C1 segment of cervical spinal cord (tissue), 14 donors: ENCODE results near the gene PCDHB16.
"Not testable (repeated sequence)": the region's sequence is repeated elsewhere in the genome, so short reads cannot be mapped to it uniquely, and the experiment has no call there.

Experiments
- DNase-seq, 14 donors: peaks; one replicate each; lab custom pipeline; 2025; lab: John Stamatoyannopoulos, UW

The PCDHB16 gene

DNA sequence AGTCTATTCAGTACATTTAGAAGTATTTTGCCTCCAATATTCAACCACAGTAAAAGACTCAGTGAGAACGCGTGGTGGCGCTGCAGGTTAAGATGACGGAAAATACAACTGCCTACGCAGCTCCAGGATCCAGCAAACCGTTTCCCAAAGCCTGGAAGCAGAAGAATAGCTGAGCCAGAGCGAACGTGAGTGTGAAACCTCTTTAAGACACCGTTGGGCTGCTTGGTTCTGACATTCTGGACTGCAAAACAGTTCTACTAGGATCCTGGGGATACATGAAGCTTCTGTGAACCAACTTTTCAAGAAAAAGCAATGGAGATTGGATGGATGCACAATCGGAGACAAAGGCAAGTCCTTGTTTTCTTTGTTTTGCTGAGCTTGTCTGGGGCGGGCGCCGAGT, at the start of gene PCDHB16:
TSS of gene PCDHB16 (plus strand) at position 140 of the 400 bp plus-strand sequence. CDS start at position 313, 173 bp downstream.
- peak in 4 of 14 donors; percentile 3 to 26 (median 14) for DNase-seq

DNA sequence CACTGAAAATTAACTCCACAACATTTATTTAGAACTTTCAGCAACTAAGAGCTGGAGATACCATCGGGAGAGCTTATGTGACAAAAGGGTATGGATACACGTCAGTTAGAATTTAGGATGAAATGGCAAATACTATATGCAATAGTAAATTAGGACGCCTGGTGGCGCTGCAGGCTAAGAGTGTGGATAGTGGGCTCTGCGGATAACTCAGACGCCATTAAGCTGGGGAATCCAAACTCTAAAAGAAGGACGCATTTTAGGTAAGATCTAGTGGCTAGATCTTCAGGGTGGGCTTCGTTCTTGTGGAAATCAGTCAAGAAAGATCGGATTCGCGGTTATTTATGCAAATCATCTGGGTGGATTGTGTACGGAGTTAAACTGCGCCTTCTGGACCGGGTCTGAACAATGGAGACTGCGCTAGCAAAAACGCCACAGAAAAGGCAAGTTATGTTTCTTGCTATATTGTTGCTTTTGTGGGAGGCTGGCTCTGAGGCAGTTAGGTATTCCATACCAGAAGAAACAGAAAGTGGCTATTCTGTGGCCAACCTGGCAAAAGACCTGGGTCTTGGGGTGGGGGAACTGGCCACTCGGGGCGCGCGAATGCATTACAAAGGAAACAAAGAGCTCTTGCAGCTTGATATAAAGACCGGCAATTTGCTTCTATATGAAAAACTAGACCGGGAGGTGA, 47.0 kb upstream of the PCDHB16 start, which contains the start of gene PCDHB5:
TSS of gene PCDHB5 (plus strand) at position 177 of the 688 bp plus-strand sequence. CDS start at position 406, 229 bp downstream.
- peak in 3 of 14 donors; percentile 6 to 15 (median 13) for DNase-seq

DNA sequence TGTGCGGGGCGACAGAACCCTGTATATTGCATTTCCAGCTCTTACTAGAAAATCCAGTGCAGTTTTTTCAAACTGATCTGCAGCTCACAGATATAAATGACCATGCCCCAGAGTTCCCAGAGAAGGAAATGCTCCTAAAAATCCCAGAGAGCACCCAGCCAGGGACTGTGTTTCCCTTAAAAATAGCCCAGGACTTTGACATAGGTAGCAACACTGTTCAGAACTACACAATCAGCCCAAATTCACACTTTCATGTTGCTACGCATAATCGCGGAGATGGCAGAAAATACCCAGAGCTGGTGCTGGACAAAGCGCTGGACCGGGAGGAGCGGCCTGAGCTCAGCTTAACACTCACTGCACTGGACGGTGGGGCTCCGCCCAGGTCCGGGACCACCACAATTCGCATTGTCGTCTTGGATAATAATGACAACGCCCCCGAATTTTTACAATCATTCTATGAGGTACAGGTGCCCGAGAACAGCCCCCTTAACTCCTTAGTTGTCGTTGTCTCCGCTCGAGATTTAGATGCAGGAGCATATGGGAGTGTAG, 46.4 kb upstream of the PCDHB16 start:
- DNase-seq: peak in 1 of 14 donors; percentile 6

DNA sequence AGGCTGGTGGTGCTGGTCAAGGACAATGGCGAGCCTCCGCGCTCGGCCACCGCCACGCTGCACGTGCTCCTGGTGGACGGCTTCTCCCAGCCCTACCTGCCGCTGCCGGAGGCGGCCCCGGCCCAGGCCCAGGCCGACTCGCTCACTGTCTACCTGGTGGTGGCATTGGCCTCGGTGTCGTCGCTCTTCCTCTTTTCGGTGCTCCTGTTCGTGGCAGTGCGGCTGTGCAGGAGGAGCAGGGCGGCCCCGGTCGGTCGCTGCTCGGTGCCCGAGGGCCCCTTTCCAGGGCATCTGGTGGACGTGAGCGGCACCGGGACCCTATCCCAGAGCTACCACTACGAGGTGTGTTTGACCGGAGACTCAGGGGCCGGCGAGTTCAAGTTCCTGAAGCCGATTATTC, 44.8 kb upstream of the PCDHB16 start:
- not testable (repeated sequence) for DNase-seq

DNA sequence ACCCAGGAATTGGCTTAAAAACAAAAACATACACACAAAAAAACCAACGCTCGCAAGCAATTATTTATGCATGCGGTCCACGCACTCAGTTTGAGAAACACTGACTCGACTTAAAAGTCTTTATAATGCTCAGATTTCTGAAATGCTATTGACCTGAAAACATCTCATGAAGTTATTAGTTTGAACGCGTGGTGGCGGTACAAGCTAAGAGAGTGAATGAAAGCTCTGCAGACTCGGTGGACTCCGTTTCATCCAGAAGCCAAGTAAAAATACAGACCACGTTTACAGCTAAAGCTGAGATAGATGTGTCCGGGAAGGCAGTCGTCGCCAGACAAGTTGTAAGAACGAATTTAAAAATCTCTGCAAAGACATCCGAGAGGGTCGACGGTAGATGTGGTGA, 32.4 kb upstream of the PCDHB16 start, which contains the start of gene PCDHB6:
TSS of gene PCDHB6 (plus strand) at position 246 of the 400 bp plus-strand sequence. CDS start 201 bp downstream, outside the sequence.
- DNase-seq: peak in 1 of 14 donors; percentile 1

DNA sequence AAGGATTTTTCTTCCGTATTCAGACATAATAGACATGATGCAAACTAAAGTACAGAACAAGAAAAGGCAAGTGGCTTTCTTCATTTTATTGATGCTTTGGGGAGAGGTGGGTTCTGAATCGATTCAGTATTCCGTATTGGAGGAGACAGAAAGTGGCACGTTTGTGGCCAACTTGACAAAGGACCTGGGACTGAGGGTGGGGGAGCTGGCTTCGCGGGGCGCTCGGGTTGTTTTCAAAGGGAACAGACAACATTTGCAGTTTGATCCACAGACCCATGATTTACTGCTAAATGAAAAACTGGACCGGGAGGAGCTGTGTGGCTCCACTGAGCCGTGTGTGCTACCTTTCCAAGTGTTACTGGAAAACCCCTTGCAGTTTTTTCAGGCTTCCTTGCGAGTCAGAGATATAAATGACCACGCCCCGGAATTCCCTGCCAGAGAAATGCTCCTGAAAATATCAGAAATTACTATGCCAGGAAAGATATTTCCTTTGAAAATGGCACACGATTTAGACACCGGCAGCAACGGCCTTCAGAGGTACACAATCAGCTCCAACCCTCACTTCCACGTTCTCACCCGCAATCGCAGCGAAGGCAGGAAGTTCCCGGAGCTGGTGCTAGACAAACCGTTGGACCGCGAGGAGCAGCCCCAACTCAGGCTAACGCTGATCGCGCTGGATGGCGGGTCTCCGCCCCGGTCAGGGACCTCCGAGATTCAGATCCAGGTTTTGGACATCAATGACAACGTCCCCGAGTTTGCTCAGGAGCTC, 31.8 kb upstream of the PCDHB16 start:
- no peak for DNase-seq

DNA sequence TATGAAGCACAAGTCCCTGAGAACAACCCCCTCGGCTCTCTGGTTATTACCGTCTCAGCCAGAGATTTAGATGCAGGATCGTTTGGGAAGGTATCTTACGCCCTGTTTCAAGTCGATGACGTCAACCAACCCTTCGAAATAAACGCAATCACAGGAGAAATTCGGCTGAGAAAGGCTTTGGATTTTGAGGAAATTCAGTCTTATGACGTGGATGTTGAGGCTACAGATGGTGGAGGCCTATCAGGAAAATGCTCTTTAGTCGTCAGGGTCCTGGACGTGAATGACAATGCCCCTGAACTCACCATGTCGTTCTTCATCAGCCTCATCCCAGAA, 31.2 kb upstream of the PCDHB16 start:
- DNase-seq: no peak

DNA sequence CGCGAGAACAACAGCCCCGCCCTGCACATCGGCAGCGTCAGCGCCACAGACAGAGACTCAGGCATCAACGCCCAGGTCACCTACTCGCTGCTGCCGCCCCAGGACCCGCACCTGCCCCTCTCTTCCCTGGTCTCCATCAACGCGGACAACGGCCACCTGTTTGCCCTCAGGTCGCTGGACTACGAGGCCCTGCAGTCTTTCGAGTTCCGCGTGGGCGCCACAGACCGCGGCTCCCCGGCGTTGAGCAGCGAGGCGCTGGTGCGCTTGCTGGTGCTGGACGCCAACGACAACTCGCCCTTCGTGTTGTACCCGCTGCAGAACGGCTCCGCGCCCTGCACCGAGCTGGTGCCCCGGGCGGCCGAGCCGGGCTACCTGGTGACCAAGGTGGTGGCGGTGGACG, 30.6 kb upstream of the PCDHB16 start:
- DNase-seq: not testable (repeated sequence)

DNA sequence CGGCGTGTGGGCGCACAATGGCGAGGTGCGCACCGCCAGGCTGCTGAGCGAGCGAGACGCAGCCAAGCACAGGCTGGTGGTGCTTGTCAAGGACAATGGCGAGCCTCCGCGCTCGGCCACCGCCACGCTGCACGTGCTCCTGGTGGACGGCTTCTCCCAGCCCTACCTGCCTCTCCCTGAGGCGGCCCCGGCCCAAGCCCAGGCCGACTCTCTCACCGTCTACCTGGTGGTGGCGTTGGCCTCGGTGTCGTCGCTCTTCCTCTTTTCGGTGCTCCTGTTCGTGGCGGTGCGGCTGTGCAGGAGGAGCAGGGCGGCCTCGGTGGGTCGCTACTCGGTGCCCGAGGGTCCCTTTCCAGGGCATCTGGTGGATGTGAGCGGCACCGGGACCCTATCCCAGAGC, 30.1 kb upstream of the PCDHB16 start:
- DNase-seq: not testable (repeated sequence)

DNA sequence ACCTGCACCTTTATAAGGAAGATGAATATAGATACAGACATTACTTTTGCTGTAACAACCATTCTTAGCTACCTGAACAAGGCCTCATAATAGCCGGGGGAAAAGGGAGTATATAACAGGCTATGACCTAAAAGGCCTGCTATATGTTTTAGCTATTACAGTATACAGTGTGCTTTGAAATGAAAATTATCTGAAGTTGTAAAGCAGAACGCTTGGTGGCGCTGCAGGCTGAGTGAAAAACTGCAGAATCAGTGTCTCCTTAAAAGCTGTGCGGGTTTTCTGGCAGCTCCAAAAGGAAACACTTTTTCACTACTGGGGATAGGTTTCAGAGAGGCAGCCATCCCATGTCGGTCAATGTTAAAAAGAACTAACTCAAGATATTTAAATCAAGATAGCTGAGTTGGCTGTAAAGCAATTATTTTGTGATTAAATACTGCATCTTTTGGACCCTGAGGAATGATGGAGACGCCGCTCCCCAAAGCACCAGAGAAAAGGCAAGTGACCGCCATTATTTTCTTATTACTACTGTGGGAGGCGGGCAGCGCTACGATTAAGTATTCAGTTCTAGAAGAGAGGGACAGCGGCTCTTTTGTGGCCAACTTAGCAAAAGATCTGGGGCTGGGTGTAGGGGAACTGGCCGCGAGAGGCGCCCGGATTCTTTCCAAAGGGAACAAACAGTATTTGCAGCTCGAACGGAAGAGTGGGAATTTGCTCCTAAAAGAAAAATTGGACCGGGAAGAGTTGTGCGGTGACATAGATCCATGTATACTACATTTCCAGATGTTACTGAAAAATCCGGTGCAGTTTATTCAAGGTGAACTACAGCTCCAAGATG, 26.4 kb upstream of the PCDHB16 start:
- DNase-seq: no peak

DNA sequence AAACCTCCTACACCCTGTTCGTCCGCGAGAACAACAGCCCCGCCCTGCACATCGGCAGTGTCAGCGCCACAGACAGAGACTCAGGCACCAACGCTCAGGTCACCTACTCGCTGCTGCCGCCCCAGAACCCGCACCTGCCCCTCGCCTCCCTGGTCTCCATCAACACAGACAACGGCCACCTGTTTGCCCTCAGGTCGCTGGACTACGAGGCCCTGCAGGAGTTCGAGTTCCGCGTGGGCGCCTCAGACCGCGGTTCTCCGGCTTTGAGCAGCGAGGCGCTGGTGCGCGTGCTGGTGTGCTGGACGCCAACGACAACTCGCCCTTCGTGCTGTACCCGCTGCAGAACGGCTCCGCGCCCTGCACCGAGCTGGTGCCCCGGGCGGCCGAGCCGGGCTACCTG, 24.8 kb upstream of the PCDHB16 start:
- not testable (repeated sequence) for DNase-seq

DNA sequence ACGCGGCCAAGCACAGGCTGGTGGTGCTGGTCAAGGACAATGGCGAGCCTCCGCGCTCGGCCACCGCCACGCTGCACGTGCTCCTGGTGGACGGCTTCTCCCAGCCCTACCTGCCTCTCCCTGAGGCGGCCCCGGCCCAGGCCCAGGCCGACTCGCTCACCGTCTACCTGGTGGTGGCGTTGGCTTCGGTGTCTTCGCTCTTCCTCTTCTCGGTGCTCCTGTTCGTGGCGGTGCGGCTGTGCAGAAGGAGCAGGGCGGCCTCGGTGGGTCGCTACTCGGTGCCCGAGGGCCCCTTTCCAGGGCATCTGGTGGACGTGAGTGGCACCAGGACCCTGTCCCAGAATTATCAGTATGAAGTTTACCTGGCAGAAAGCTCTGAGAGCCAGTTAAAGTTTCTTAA, 24.3 kb upstream of the PCDHB16 start:
- DNase-seq: not testable (repeated sequence)

DNA sequence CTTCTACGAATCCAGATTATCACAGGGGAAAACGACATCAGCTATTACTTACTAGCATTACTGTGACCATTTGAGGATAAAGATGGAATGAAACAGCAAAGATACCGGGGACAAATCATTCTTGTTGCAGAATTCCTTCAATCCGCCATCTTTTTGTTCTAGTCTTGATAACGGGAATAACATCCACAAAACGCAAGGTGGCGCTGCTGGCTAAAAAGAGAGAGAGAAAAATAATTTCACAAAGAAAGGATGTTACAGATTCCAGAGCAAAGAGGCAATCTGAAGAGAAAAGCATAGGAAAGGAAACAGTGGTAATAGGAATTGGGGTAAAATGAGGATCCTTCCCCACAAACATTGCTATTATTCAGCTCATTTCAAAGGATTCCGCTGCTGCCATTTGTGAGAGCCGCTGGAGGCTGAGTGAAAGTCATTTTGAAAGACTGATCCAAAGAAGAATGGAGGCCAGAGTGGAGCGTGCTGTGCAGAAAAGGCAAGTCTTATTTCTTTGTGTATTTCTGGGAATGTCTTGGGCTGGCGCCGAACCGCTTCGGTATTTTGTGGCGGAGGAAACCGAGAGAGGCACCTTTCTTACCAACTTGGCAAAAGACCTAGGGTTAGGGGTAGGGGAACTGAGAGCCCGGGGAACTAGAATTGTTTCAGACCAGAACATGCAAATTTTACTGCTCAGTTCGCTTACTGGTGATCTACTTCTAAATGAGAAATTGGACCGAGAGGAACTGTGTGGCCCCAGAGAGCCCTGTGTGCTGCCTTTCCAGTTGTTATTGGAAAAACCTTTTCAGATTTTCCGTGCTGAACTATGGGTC, 9.6 kb upstream of the PCDHB16 start, which contains the start of gene PCDHB7:
TSS of gene PCDHB7 (plus strand) at position 264 of the 824 bp plus-strand sequence. CDS start at position 456, 192 bp downstream.
- DNase-seq: no peak

DNA sequence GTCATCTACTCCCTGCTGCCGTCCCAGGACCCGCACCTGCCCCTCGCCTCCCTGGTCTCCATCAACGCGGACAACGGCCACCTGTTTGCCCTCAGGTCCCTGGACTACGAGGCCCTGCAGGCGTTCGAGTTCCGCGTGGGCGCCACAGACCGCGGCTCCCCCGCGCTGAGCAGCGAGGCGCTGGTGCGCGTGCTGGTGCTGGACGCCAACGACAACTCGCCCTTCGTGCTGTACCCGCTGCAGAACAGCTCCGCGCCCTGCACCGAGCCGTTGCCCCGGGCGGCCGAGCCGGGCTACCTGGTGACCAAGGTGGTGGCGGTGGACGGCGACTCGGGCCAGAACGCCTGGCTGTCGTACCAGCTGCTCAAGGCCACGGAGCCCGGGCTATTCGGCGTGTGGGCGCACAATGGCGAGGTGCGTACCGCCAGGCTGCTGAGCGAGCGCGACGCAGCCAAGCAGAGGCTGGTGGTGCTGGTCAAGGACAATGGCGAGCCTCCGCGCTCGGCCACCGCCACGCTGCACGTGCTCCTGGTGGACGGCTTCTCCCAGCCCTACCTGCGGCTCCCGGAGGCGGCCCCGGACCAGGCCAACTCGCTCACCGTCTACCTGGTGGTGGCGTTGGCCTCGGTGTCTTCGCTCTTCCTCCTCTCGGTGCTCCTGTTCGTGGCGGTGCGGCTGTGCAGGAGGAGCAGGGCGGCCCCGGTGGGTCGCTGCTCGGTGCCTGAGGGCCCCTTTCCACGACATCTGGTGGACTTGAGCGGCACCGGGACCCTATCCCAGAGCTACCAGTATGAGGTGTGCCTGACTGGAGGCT, 7.7 kb upstream of the PCDHB16 start:
- DNase-seq: not testable (repeated sequence)

DNA sequence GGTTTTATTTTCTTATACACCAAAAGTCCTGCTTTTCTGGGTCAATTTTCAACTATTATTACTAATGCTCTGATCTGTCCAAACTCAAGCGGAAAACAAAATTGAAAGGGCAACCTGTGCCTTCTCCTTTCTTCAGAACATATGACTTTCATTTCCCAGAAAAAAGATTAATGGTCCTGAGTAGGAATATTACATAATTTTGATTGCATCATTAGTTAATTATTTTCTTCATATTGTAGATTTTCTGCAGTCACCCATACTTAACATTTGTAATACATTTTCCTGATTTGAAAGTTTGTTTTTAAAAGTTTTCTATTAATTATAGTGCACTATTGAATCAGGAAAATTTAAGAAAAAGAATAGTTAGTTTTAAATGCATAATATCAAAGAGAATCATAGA, 6.3 kb upstream of the PCDHB16 start:
- no peak for DNase-seq

DNA sequence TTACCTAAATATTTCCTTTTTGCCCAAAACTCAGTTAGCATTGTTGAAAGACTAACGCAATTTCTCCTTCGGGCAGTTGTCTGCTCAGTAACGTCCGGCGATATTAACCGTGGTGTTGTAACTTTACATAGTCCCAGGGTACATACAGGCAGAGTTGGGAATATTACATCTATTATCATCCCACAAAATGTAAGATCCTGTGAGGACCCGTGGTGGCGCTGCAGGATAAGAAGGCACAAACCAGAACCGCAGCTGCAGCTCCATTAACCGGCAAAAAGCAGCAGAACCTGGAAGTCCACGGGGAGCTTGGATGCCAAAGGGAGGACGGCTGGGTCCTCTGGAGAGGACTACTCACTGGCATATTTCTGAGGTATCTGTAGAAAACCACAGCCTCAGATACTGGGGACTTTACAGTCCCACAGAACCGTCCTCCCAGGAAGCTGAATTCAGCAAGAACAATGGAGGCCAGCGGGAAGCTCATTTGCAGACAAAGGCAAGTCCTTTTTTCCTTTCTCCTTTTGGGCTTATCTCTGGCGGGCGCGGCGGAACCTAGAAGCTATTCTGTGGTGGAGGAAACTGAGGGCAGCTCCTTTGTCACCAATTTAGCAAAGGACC, 4.5 kb upstream of the PCDHB16 start, which contains the start of gene PCDHB8:
TSS of gene PCDHB8 (plus strand) at position 214 of the 615 bp plus-strand sequence. CDS start at position 459, 245 bp downstream.
- peak in 1 of 14 donors; percentile 9 for DNase-seq

DNA sequence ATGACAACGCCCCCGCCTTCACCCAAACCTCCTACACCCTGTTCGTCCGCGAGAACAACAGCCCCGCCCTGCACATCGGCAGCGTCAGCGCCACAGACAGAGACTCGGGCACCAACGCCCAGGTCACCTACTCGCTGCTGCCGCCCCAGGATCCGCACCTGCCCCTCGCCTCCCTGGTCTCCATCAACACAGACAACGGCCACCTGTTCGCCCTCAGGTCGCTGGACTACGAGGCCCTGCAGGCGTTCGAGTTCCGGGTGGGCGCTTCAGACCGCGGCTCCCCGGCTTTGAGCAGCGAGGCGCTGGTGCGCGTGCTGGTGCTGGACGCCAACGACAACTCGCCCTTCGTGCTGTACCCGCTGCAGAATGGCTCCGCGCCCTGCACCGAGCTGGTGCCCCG, 2.8 kb upstream of the PCDHB16 start:
- DNase-seq: not testable (repeated sequence)

DNA sequence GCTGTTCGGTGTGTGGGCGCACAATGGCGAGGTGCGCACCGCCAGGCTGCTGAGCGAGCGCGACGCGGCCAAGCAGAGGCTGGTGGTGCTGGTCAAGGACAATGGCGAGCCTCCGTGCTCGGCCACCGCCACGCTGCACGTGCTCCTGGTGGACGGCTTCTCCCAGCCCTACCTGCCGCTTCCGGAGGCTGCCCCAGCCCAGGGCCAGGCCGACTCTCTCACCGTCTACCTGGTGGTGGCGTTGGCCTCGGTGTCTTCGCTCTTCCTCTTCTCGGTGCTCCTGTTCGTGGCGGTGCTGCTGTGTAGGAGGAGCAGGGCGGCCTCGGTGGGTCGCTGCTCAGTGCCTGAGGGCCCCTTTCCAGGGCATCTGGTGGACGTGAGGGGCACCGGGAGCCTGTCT, 2.3 kb upstream of the PCDHB16 start:
- DNase-seq: not testable (repeated sequence)

DNA sequence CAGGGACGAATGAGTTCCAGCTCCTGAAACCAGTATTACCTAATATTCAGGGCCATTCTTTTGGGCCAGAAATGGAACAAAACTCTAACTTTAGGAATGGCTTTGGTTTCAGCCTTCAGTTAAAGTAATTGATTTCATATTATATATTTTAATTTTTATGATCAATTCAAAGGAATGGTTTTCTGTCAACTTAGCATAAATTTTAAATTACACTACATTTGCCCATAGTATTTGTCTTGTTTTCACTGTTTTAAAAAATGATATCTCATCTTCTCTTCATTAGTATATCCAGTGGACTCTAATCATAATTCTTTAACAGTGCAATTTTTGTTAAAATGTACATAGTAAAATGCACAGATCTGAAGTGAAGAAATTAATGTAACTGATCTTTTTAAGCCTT, 1.9 kb upstream of the PCDHB16 start:
- no peak for DNase-seq
